PC-9 (cell line): ENCODE data around the gene BCAS3. TPM values are rescaled to one million over a fixed set of nuclear protein-coding genes. Genes with fewer than 3 reads are reported as not detected.

ENCODE experiments used
- BruUV-seq: library from RNA; stranded (reverse); fragments of 400-500 nt; replicated peaks from 2 replicates; lab custom pipeline; 2021; lab: Mats Ljungman, UMichigan
- CTCF ChIA-PET: fragments of 300-600 bp; sonication (Branson Sonifier 250); formaldehyde crosslinking; loops from one replicate; lab custom pipeline; 2022; ENCODE audit warnings: antibody characterized with exemption; lab: Charles Lee
- POLR2A ChIA-PET: fragments of 300-600 bp; sonication (Branson Sonifier 250); formaldehyde crosslinking; loops from one replicate; lab custom pipeline; 2022; ENCODE audit warnings: antibody characterized with exemption; ENCODE audit not compliant: unreplicated experiment; lab: Charles Lee
- DNase-seq, 2 experiments: peaks; one replicate each; pipeline versions ENCODE4 v3.0.0 to v3.0.0-alpha.2; 2015 to 2022; ENCODE audit warnings: mixed read lengths in 1 of 2
- H2AFZ ChIP-seq: fragments of 200-600 bp; sonication (generic); 2 replicates; pipeline ENCODE4 v1.8.1; 2017; ENCODE audit warnings: antibody characterized with exemption
- H3F3A ChIP-seq: fragments of 200-600 bp; sonication (generic); 2 replicates; pipeline ENCODE4 v1.8.1; 2017; ENCODE audit warnings: antibody characterized with exemption, mild to moderate bottlenecking, low read depth; ENCODE audit not compliant: insufficient read depth
- H3K27ac ChIP-seq: fragments of 200-600 bp; sonication (generic); 2 replicates; pipeline ENCODE4 v1.6.1; 2016; ENCODE audit warnings: mixed run types
- H3K27me3 ChIP-seq: fragments of 200-600 bp; sonication (generic); 2 replicates; pipeline ENCODE4 v1.6.1; 2016; ENCODE audit warnings: low read depth, mixed run types; ENCODE audit not compliant: insufficient read depth
- H3K36me3 ChIP-seq: fragments of 200-600 bp; sonication (generic); 2 replicates; pipeline ENCODE4 v1.6.1; 2016; ENCODE audit warnings: low read depth, mixed run types
- H3K4me1 ChIP-seq: fragments of 200-600 bp; sonication (generic); replicated peaks from 2 replicates; pipeline ENCODE4 v1.6.1; 2016; ENCODE audit warnings: mixed run types; ENCODE audit not compliant: insufficient read depth
- H3K4me2 ChIP-seq: fragments of 200-600 bp; sonication (generic); 2 replicates; pipeline ENCODE4 v1.6.1; 2017; ENCODE audit warnings: mixed run types
- H3K4me3 ChIP-seq: fragments of 200-600 bp; sonication (generic); 2 replicates; pipeline ENCODE4 v1.6.1; 2016; ENCODE audit warnings: mixed run types
- H3K79me2 ChIP-seq: fragments of 200-600 bp; sonication (generic); 2 replicates; pipeline ENCODE4 v1.6.1; 2017; ENCODE audit warnings: low read depth, mixed run types
- H3K9me2 ChIP-seq: fragments of 200-600 bp; sonication (generic); 2 replicates; pipeline ENCODE4 v1.8.1; 2017; ENCODE audit warnings: mild to moderate bottlenecking; ENCODE audit not compliant: insufficient read depth
- H3K9me3 ChIP-seq: fragments of 200-600 bp; sonication (generic); 2 replicates; pipeline ENCODE4 v1.8.1; 2016; ENCODE audit warnings: low read depth; ENCODE audit not compliant: insufficient read depth
- H4K20me1 ChIP-seq: fragments of 200-600 bp; sonication (generic); 2 replicates; pipeline ENCODE4 v1.8.1; 2017; ENCODE audit not compliant: insufficient read depth
- CTCF ChIP-seq: fragments of 200-600 bp; sonication (generic); conservative IDR thresholded peaks from 2 replicates; pipeline ENCODE4 v1.6.1; 2017; ENCODE audit warnings: mixed run types, antibody characterized with exemption, mild to moderate bottlenecking, moderate library complexity
- EZH2 ChIP-seq: fragments of 200-600 bp; sonication (generic); IDR thresholded peaks from 2 replicates; pipeline ENCODE4 v1.8.0; 2017; ENCODE audit warnings: antibody characterized with exemption, low read depth
- intact Hi-C: fragments of 100-400 bp; cut with micrococcal nuclease; formaldehyde crosslinking; loops from one replicate; pipeline ENCODE4 v1.10.0; 2022; ENCODE audit not compliant: unreplicated experiment
- total RNA-seq: library from RNA; stranded (reverse); gene quantifications from 2 replicates; pipeline ENCODE4 v1.2.3, GENCODE V29; 2021

Gene BCAS3
- total RNA-seq, 1 experiment from 2014 or later, result 26.0 TPM

GRCh38 chr17:60798576-60798975 lies 120.9 kb downstream of the BCAS3 start:
- Histone ChIP-seq H3F3A (no peaks in the 10 kb centered on the region), H4K20me1 (no peaks in the 10 kb centered on the region), H2AFZ (no peak overlapping the region), H3K79me2 (no peaks in the 10 kb centered on the region), H3K9me3 (no peaks in the 10 kb centered on the region), H3K9me2 (no peaks in the 10 kb centered on the region), H3K27me3 (no peaks in the 10 kb centered on the region), H3K4me1 (no peaks in the 10 kb centered on the region), H3K27ac (no peak overlapping the region), H3K36me3 (no peaks in the 10 kb centered on the region), H3K4me3 (no peak overlapping the region), H3K4me2 (no peak overlapping the region)
- no peak for DNase-seq
- POLR2A ChIA-PET, result no interaction called here
- TF ChIP-seq EZH2, result no peak
- BruUV-seq, result no TSS peak
- CTCF ChIA-PET, result no interaction called here
- intact Hi-C loops, result no loop called here

- H3K4me1 ChIP-seq, result no peaks in the 10 kb centered on the region
- intact Hi-C loops, result no loop called here
- H3K4me3 ChIP-seq, result no peak overlapping the region
- no peaks in the 10 kb centered on the region for H3F3A ChIP-seq
- H3K27ac ChIP-seq, result no peak overlapping the region
- no peaks in the 10 kb centered on the region for H3K9me2 ChIP-seq
- CTCF ChIA-PET, result no interaction called here
- DNase-seq, result no peak
- H2AFZ ChIP-seq, result no peak overlapping the region
- POLR2A ChIA-PET, result no interaction called here
- no peaks in the 10 kb centered on the region for H4K20me1 ChIP-seq
- H3K9me3 ChIP-seq, result no peaks in the 10 kb centered on the region
- H3K79me2 ChIP-seq, result no peaks in the 10 kb centered on the region
- H3K4me2 ChIP-seq, result no peak overlapping the region
- H3K27me3 ChIP-seq, result no peaks in the 10 kb centered on the region
- no TSS peak for BruUV-seq
- no peaks in the 10 kb centered on the region for H3K36me3 ChIP-seq
- TF ChIP-seq CTCF (no peak), EZH2 (no peak)
These were observed 124.7 kb downstream of the BCAS3 start for GRCh38 chr17:60802377-60802776.

GRCh38 chr17:60803059-60803458 lies 125.4 kb downstream of the BCAS3 start:
- no peaks in the 10 kb centered on the region for H4K20me1 ChIP-seq
- BruUV-seq, result no TSS peak
- H3K4me2 ChIP-seq, result no peak overlapping the region
- H3F3A ChIP-seq, result no peaks in the 10 kb centered on the region
- no peaks in the 10 kb centered on the region for H3K9me3 ChIP-seq
- ChIA-PET CTCF (no interaction called here), POLR2A (no interaction called here)
- H3K4me3 ChIP-seq, result no peak overlapping the region
- TF ChIP-seq CTCF, result no peak
- TF ChIP-seq EZH2, result no peak
- H3K36me3 ChIP-seq, result no peaks in the 10 kb centered on the region
- intact Hi-C loops, result no loop called here
- H3K9me2 ChIP-seq, result no peaks in the 10 kb centered on the region
- no peaks in the 10 kb centered on the region for H3K79me2 ChIP-seq
- no peak for DNase-seq
- no peak overlapping the region for H3K27ac ChIP-seq
- no peaks in the 10 kb centered on the region for H3K4me1 ChIP-seq
- H3K27me3 ChIP-seq, result no peaks in the 10 kb centered on the region
- no peak overlapping the region for H2AFZ ChIP-seq

GRCh38 chr17:60804831-60805230 lies 127.2 kb downstream of the BCAS3 start:
- no peaks in the 10 kb centered on the region for H3K9me2 ChIP-seq
- no peaks in the 10 kb centered on the region for H3K79me2 ChIP-seq
- H3K4me1 ChIP-seq, result no peaks in the 10 kb centered on the region
- no peaks in the 10 kb centered on the region for H3K36me3 ChIP-seq
- BruUV-seq, result no TSS peak
- intact Hi-C loops, result no loop called here
- DNase-seq, result no peak
- no peaks in the 10 kb centered on the region for H3F3A ChIP-seq
- CTCF ChIA-PET, result interaction anchor here (0.7 kb wide), 1 partner anchor 74 kb away, joined by 3 read pairs; no protein-coding TSS in a partner anchor
- POLR2A ChIA-PET, result no interaction called here
- H3K27ac ChIP-seq, result no peak overlapping the region
- H4K20me1 ChIP-seq, result no peaks in the 10 kb centered on the region
- H3K4me2 ChIP-seq, result no peak overlapping the region
- H3K9me3 ChIP-seq, result no peaks in the 10 kb centered on the region
- H3K4me3 ChIP-seq, result no peak overlapping the region
- TF ChIP-seq EZH2 (no peak), CTCF (no peak)
- H3K27me3 ChIP-seq, result no peaks in the 10 kb centered on the region
- H2AFZ ChIP-seq, result no peak overlapping the region
